Hippocampal formation (tissue), 2 donors: ENCODE data around the gene PGS1.

Source experiments
- DNase-seq, 2 donors: peaks; one replicate each; lab custom pipeline; 2025; lab: John Stamatoyannopoulos, UW

PGS1 gene

DNA sequence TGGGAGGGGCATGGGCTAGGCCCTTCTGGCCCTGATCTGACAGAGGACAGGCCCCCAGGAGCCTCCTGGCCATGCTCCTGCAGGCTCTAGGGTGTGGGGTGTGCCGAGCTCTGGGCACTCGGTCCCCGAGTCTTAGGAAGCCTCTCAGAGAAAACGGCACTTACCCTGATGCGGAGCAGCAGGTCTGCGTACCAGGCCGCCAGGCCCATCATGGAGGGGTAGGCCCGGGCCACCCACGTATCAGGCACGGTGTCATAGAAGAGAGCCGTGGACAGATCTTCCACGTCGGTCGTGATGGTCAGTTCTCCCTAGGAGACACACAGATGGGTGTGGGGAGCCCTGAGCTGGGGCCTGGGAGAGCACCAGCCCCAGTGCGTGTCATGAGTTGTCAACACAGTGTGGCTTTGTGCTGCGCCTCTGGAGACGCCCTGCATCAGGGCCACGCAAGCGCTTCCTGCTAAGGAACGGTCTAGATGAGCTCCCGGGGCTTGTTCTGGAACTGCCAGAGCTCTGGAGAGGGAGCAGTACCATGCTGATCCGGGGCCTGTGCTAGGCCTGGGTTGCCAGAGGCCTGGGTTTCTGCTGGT lies 47.9 kb downstream of the PGS1 start:
- peak; percentile 9 to 37 for DNase-seq

DNA sequence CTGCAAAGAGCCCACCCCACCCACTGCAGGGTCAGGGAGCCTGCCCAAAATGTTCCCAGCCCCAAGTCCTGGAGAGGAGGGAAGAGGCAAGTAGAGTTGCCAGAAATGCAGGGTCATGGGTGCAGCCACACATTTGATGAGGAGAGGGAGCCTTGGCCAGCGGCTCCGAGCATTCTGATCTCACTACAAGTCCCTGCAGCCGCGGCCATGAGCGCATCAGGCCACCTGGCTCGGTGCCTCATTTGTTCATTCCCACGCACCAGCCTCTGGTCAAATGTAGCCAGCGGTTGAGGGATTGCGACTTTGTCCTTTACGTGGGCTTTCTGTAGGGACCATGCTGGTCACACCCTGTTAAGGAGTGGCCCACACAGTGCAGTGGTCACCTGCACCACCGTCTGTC lies 48.7 kb downstream of the PGS1 start:
- DNase-seq = no peak

DNA sequence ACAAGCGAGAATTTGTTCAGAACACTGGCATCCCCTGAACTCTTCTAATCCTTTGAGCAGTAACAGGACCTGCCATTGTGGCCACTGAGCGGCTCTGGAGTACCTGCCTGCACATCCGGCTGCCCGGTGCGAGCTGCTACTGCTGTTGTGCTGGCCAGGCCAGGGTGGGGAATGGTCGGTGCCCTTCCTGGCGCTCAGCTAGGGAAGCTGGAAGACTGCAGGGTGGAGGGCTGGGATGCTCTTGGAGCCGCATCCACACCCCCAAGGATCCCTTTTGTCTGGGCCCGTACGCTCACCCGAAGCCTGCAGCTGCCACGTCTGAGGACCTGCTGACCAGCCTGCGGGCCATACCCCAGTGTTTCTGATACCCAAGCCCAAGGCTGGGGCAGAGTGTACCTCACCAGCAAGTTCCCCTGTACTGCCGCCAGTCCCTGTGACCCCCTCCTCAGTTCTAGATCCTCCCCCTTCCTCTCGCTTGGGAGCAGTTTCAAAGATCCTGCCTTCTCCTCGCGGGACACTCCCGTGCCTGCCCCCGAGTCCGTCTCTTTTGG lies 49.7 kb downstream of the PGS1 start:
- no peak for DNase-seq

DNA sequence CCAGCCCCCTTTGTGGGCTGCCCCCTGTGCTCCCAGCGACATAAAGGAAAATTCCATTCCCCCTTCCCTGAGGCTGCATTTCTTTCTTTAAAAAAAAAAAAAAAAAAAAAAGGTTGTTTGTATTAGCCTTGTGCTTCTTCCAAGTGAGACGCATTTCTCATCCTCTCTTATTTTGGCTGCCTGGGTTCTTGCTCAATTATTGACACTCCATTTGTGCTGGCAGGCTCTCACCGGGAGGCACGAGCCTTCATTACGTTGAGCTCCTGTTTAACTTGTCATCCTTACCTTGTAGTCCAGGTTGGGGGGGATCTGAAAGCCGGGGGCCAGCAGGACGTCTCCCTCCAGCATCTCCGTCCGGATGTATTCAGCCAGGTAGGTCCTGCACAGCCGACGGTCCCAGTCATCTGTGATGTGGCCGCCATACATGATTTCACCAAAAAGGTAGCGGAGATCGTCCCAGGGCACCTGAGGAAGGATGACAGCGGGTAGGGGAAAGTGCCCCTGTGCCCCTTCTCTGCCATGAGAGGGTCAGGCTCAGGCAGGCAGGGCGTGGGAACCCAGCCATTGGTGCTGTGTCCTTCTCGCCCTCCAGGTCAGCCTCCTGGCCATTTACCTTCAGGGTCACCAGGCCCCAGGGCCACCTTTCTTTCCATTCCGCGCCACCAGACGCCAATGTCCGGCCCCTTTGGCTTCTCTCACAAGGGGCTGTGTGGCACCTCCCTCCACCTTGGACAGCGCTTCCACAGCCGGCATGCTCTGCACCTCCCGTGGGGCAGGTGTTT lies 50.6 kb downstream of the PGS1 start:
- no peak for DNase-seq

DNA sequence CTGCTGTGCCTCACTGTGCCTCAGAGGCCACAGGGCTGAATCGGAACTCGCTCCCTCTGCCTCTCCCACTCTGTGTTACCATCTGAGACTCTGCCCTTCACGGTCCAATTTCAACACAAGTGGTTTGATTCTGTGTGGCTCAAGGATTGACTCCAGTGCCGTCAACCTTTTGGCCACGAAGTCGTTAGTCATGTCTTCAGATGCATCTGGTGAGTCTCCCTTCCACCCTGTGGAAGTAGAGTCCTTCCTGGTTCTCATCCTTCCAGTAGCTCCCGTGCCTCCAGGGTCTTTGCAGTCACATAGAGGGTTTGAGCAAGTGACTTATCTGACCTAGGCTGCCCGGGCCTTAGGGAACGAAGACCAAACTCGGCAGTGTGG lies 51.2 kb downstream of the PGS1 start:
- no peak for DNase-seq

DNA sequence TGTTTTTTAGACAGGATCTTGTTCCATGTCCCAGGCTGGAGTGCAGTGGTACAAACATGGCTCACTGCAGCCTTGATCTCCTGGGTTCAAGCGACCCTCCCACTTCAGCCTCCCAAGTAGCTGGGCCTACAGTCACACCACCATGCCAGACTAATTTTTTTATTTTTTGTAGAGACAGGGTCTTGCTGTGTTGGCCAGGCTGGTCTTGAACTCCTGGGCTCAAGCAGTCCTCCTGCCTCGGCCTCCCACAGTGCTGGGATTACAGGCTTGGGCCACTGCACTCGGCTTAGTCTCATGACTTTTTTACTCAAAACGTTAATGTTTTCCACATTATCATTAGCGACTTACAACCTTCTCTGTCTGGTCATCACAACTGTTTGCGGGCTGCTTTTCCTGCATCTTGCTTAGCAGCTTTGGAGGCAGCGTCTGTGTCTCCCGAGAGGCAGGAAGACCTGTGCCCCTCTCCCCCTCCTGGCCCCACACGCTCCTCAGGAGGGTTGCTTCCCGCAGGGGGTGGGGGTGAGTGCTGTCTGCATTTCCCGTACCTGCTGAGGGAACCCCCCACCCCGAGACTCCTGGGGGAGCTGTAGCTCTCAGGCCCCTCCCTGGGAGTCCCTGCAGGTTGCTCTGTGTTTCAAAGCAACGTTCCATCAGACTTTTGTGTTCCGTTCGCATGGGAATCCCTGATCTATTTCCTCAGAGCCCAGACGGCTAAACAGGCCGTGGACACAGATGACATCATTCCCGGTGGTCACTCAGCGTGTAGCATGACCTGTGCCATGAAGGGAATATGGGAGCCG lies 52.6 kb downstream of the PGS1 start:
- DNase-seq = no peak

DNA sequence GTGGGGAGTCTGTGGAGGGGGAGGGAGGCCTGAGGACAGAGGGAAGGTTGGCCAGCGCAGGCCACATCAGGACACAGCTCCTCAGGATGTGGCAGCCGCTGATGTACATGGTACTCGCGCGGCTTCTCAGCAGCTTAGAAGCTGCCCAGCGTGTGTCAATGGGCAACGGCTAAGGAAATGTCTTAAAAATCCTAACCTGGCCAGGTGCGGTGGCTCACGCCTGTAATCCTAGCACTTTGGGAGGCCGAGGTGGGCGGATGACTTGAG lies 53.2 kb downstream of the PGS1 start:
- no peak for DNase-seq

DNA sequence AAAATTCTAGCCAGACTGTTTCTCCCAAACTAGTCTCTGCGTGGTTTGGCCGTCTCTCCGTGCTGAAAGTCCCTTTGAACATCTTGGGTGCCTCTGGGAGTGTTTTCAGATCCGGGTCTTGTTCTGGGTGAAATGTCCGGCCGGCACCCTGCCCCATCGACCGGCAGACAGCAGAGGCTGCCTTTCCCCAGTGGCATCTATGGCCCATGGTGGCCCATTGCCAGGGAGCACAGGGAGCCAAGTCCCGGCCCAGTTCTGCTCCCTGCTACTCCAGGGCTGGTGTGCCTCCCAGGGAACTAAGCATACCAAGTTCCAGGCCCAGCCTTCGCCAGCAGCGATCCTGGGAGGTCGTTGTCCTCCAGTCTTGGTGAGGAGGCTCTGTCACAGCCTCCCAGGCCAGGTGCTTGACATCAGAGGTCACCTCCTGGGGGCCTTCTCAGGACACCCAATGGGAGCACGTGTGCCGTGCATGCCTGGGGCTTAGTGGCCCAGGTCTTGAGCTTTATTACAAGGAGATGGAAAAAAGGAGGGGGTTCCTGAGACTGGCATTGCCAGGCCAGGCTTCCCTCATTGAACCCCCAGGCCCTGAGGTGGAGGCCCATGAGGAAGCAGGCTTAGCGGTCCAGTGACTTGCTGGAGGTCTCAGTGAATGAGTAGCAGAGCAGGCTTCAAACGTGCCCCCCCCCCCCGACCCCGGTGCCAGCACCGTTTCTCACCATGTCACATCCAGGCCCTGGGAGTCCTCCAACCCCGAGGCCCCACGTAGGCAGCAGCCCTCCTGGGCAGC lies 54.0 kb downstream of the PGS1 start:
- DNase-seq = peak; percentile 35 to 84

DNA sequence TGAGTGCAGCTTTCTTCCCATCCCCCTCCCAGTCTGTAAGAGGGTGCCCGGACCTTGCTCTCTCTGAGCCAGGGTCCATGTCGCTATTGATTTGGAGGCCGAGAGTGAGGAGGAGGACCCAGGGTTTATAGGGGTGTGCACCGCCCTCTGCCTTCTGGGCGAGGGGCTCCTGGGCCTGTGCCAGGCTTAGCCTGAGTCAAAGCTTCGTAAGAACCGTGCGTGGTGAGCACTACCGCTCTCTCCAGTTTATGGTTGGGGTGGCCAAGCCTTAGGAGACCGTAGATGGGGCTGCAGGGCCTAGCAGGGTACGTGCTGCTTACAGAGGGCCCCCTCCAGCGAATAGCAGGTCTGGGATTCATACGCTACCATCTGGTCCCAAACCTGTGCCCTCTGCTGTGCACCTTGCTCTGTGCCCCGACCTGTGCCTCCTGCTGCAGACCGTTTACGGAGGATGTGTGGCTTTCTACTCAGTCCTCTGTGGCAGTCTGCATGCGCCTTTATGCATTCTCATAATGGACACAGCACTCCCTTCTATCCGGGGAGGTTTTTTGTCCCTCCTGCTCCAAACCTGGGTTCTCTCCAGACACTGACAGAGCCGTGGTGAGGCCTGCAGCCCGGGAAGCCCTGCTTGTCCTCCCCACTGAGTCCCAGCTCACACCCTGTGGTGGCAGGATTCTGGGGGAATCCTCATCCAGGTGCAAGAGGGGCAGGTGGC lies 54.7 kb downstream of the PGS1 start:
- no peak for DNase-seq

DNA sequence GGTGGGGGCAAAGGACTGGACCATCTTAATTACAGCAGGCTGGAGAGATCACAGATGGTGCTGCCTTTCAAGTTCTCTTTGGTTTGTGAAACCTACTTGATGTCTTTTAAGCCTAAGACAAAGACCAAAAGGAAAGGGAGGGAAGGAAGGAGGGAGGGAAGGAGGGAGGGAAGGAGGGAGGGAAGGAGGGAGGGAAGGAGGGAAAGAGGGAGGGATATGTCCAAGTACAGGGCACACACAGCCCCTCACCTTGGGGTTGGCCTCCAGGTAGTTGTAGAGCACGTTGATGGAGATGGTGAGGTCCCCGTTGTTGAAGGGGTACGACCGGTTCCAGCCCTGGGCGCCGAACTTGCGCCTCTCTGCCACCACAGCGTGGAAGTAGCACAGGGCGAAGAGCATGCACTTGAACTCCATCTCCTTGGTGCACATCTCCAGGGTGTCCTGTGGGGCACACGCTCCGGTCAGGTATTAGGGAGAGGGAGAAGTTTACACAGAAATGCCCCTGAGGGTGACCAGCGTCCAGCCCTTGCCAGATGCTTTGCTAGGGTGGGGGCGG lies 55.4 kb downstream of the PGS1 start:
- no peak for DNase-seq

DNA sequence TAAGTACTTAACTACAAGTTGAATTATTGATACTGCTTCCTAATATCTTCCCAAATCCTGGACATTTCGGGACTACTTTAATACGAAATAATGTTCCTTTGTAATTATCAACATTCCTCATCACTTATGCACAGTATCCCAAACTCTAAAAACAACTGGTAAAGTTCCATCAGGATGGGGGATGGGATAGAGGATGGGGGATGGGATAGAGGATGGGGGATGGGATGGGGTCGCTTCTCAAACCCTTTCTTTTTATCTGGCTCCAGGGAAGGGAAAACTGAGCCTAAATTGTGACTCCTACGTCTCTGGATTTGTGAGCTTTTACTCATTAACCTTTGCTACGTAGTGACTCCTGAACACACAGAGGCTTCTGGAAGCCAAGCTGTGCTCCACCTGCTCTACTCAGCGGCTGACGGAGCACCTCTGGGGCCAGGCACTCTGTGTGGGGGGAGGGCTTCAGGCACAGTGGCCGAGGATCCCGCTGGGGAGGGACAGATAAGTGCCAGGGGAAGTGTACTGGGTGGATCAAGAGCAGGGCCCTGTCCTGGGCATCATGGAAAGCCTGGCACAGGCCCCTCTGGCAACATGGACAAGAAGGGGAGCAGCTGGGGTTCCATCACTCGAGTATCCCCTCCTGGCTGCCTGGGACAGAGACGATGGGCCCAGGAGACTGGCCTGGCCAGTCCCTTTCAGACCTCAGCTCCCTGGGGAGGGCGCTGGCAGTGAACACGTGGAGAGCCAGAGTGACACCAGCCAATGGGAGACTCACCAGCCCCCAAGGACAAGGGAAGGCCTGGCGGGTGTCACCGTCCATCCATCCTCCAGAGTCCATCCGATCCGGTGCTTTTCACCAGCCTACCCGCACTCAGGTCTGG lies 56.2 kb downstream of the PGS1 start:
- DNase-seq = no peak

DNA sequence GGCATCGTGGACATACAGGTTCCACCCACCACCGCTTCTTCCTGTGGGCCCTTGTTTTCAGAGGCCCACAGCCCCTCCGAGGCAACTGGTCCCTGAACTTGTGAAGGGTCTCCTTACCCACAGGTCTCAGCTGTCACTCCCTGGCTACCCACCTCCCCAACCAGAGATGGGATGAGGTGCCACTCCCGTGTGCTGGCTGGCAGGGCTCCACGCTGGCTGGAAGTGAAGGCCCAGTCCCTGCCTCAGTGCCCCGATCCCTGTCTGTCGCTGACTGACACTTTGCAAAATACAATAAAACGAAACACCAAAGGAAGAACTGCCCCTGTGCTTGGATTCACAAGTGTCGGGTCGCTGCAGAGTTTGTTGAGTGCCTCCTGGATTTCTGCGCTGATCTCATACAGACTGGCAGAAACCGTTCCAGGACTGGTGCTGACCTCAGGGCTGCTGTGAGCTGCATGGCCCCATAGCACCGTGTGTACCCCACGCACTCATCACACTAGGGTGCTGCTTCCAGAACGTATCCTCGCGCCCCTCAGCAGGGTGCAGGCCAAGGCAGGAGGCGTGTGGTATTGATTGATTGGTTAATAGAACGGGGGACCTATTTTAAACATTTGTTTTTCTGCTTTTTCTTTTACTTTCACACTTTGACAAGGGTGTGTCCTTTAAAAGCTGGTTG lies 57.0 kb downstream of the PGS1 start:
- DNase-seq = no peak

DNA sequence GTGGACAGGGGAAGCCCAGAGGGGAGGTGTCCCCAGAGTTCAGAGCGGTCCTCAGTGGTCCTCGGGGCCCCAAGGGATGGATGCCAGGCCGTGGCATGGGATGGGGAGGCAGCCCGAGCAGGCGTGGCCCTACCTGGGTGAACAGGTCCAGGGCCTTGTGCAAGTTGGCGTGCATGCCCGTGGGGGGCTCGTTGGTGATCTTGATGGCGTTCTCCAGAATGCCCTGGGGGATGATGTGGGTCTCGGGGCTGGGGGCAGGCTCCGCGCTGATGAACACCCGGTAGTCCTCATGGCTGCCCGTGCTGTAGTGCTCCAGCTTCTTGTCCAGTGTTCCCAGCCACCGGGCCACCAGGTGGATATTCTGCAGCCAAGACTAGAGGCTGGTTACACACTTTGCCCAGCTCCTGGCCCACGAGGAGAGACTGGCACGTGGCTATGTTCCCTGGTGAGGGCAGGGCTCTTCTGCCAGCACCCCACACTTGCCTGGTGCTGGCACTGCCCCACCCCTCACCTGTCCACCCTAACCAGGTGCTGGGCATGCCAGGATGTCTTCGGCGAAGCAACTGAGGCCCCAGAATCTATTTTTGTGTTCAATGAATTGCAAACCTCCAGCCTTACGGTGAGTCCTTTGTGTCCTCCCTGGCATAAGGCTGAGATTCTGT lies 59.2 kb downstream of the PGS1 start:
- DNase-seq = no peak

DNA sequence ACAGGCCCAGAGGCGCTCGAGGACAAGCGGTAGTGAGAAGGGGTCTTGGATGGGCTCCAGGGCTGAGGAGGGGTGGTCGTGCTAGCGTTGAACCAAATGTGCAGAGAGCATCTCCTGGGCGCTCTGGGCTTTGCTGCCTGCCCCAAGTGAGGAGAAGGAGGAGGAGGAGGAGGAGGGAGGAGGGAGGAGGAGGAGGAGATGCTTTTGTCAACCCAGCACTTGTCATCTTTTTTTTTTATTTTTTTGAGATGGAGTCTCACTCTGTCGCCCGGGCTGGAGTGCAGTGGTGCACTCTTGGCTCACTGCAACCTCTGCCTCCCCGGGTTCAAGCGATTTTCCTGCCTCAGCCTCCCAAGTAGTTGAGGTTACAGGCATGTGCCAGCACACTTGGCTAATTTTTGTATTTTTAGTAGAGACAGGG lies 59.8 kb downstream of the PGS1 start:
- DNase-seq = no peak

DNA sequence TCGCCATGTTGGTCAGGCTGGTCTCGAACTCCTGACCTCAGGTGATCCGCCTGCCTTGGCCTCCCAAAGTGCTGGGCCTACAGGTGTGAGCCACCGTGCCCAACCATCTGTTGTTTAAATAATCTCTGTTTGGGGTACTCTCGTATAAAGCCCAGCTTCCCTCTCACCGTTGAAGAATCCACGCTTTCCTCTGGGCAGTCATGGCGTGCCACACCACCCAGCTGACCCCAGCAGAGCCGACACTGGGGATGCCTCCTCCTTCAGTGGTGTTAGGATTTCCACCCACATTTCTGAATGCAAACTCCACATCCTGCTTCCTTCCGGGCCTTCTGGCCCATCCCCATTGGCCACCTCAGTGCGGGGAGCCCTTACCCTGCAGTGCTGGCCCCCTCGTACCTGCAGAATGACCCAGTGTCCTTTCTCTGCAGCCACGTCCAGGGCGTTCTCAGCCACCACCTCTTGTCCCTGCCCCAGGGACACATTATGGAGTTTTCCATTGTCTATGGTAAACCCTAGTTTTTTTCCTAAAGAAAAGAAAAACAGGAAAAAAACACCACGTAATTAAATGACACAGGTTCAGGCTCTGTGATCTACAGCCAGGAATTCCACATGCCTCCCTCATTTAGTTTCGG lies 60.4 kb downstream of the PGS1 start:
- DNase-seq = no peak

DNA sequence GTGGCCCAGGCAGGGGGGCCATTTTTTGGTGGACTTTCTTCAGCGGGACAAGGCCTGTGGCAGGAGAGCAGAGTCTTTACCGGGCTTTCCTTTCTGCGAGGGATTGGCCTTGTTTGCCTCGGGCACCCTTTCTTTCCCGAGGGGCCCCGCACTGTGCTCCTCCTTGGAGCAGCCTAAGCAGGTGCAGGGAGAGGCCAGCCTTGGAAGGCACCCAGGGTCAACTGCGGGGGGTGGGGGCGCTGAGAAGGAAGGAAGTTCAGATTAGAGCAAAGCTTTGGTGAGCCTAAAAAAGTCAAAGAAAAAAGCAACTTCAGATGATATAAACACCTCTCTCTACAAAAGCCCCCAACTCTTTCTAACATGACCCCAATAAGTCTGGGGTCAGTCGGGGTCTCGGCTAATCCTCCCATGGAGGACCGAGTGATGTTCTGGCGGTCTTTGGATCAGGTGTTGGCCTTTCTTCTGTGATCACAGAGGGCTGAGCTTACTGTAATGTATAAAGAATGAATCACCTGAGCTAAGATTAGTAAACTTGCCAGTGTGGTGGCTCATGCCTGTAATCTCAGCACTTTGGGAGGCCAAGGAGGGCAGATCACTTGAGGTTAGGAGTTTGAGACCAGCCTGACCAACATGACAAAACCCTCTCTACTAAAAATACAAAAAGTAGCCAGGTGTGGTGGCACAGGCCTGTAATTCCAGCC lies 63.0 kb downstream of the PGS1 start:
- DNase-seq = no peak

DNA sequence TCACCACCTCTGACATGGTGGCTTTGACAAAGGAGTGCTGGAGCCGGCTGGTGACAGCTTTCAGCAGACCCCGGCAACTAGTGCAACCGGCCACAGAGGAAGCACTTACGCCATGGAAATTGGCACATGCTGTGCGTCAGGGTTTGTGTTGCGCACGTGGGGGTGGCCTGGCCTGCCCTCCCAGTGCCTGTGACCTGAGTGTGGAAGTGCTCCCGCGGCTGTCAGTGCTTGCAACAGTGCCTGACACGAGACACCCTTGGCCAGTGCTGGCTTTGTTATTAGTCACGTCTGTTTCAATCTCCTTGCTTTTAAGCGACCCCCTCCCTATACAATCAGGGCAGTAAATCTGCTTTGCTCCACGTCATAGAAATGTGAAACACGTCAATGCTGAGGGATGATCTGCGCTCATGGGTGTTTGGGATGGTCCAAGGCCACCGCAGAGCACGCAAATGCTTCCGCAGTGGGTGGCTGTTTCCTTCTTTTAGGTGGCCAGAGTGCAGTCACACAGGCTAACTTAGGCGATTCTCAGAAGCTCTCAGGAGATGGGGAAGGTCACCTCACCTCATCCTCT lies 64.3 kb downstream of the PGS1 start:
- DNase-seq = no peak

DNA sequence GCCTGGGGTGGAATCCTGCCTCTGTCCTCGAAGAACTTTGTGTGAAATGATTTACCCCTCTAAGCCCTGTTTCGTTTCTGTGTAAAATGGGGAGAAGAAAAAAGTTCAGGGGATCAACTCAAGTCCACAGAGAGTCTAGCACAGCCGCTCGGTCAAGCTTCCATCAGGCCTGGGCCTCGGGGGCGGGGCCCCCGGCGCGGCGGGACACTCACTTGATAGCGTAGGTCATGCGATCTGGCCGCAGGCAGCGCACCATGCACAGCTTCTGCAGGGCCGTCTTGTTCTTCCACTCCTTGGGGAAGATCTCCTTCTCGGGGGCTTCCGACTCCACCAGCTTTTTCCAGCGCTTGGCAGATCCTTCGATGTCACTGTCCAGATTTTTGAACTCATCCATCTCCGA lies 65.9 kb downstream of the PGS1 start:
- DNase-seq = no peak
